ENCODE measurements around the gene KBTBD12.

Gene KBTBD12

GRCh38 chr3:127953091-127954035, 38.3 kb downstream of the KBTBD12 start:
- DNase-seq, result no peak

- no peak for DNase-seq
Measured at GRCh38 chr3:127954640-127955039, 39.6 kb downstream of the KBTBD12 start.

- no peak for DNase-seq
Measured at GRCh38 chr3:127955728-127956127, 40.7 kb downstream of the KBTBD12 start.

- DNase-seq, result no peak
Measured at GRCh38 chr3:127959041-127959440, 44.0 kb downstream of the KBTBD12 start.

GRCh38 chr3:127959873-127960272, 44.8 kb downstream of the KBTBD12 start:
- no peak for DNase-seq

GRCh38 chr3:127960421-127960965, 45.5 kb downstream of the KBTBD12 start:
- DNase-seq, result no peak

GRCh38 chr3:127961124-127961523, 46.1 kb downstream of the KBTBD12 start:
- no peak for DNase-seq

- DNase-seq, result no peak
Measured at GRCh38 chr3:127961963-127962362, 46.9 kb downstream of the KBTBD12 start.

GRCh38 chr3:127962937-127963336, 47.9 kb downstream of the KBTBD12 start:
- DNase-seq, result no peak

GRCh38 chr3:127964053-127964452, 49.0 kb downstream of the KBTBD12 start:
- DNase-seq, result no peak

- no peak for DNase-seq
Measured at GRCh38 chr3:127964816-127965215, 49.8 kb downstream of the KBTBD12 start.

GRCh38 chr3:127967316-127967715, 52.3 kb downstream of the KBTBD12 start:
- DNase-seq, result no peak

GRCh38 chr3:127970966-127971592, 56.0 kb downstream of the KBTBD12 start:
- no peak for DNase-seq

GRCh38 chr3:127974226-127974625, 59.2 kb downstream of the KBTBD12 start:
- DNase-seq, result no peak

- DNase-seq, result no peak
Measured at GRCh38 chr3:127975153-127976029, 60.4 kb downstream of the KBTBD12 start.

- no peak for DNase-seq
Measured at GRCh38 chr3:127978636-127979035, 63.6 kb downstream of the KBTBD12 start.

- no peak for DNase-seq
Measured at GRCh38 chr3:127979473-127979872, 64.4 kb downstream of the KBTBD12 start.

- DNase-seq, result no peak
Measured at GRCh38 chr3:127981097-127981496, 66.1 kb downstream of the KBTBD12 start.

- no peak for DNase-seq
Measured at GRCh38 chr3:127982155-127982554, 67.1 kb downstream of the KBTBD12 start.

- no peak for DNase-seq
Measured at GRCh38 chr3:127984241-127984975, 69.4 kb downstream of the KBTBD12 start.

- DNase-seq, result no peak
Measured at GRCh38 chr3:127985216-127985615, 70.2 kb downstream of the KBTBD12 start.

GRCh38 chr3:127985655-127986225, 70.7 kb downstream of the KBTBD12 start:
- no peak for DNase-seq
